Gastrocnemius medialis (tissue), 4 donors: ENCODE data around the gene FAM174C. TPM values are rescaled to one million over a fixed set of nuclear protein-coding genes. Genes with fewer than 3 reads are reported as not detected.
A peak's percentile ranks its signal among the peaks of the same experiment; 100 is the strongest.

ENCODE experiments used
- ATAC-seq, 2 donors: fragments of 150-250 bp; one replicate each; pipeline ENCODE4 v1.9.1; 2016
- DNase-seq, 2 donors: peaks; one replicate each; pipeline ENCODE4 v3.0.0-alpha.2; 2019
- H3K27ac ChIP-seq, 4 donors: fragments of 200-600 bp; sonication (generic); 1 replicate in 1 of 4; 2 replicates in 3 of 4; pipeline ENCODE4 v1.5.1; 2016 to 2018; ENCODE audit warnings: mild to moderate bottlenecking in 2 of 4, moderate library complexity in 1 of 4
- H3K27me3 ChIP-seq, 3 donors: fragments of 200-600 bp; sonication (generic) in 2 of 3; 1 replicate in 1 of 3; 2 replicates in 2 of 3; pipeline versions ENCODE4 v1.5.1 to v1.6.0; 2016 to 2019; ENCODE audit warnings: mild to moderate bottlenecking in 1 of 3, moderate library complexity in 1 of 3
- H3K36me3 ChIP-seq, 2 donors: fragments of 200-600 bp; sonication (generic) in 1 of 2; one replicate each; pipeline ENCODE4 v1.5.1; 2017 to 2018
- H3K4me1 ChIP-seq, 2 donors: fragments of 200-600 bp; sonication (generic) in 1 of 2; one replicate each; pipeline ENCODE4 v1.5.1; 2016 to 2017; ENCODE audit warnings: mild to moderate bottlenecking in 2 of 2
- H3K4me3 ChIP-seq, 4 donors: fragments of 200-600 bp; sonication (generic) in 3 of 4; 1 replicate in 1 of 4; 2 replicates in 3 of 4; pipeline ENCODE4 v1.5.1; 2016 to 2019; ENCODE audit warnings: mild to moderate bottlenecking in 2 of 4
- H3K9me3 ChIP-seq, 3 donors: fragments of 200-600 bp; sonication (generic) in 2 of 3; 1 replicate in 1 of 3; 2 replicates in 2 of 3; pipeline ENCODE4 v1.5.1; 2016 to 2019
- POLR2A ChIP-seq, 2 donors: fragments of 450-650 bp; IDR thresholded peaks; one replicate each; pipeline ENCODE4 v1.6.1; 2017; ENCODE audit warnings: antibody characterized with exemption in 2 of 2, mild to moderate bottlenecking in 2 of 2, moderate library complexity in 2 of 2
- in situ Hi-C, 4 donors: fragments of 200-750 bp; cut with MboI; loops; one replicate each; pipeline versions ENCODE4 v1.15.0 to v1.8.0; 2017; ENCODE audit warnings: low sequenced_read_pairs in 4 of 4
- intact Hi-C: fragments of 100-400 bp; cut with DNase I; formaldehyde crosslinking; loops from one replicate; pipeline ENCODE4 v1.15.1; 2023; ENCODE audit warnings: low total_unique reads
- total RNA-seq, 4 donors: library from RNA; depleted of rRNA; stranded (reverse); fragments of >200 nt; gene quantifications; one replicate each; pipeline versions ENCODE4 v1.1.0 to v1.2.3, GENCODE V29; 2016
- TF ChIP-seq, protein P1 (sequence below), 5 experiments: fragments of 450-650 bp in 3 of 5; fragments of 200-600 bp in 2 of 5; sonication (generic) in 2 of 5; IDR thresholded peaks in 4 of 5; conservative IDR thresholded peaks in 1 of 5; 1 replicate in 4 of 5; 2 replicates in 1 of 5; pipeline ENCODE4 v1.5.1; 2016 to 2019; ENCODE audit warnings: antibody characterized with exemption in 5 of 5, mild to moderate bottlenecking in 3 of 5, moderate library complexity in 3 of 5

FAM174C gene
- total RNA-seq, 4 donors from 2014 or later = 18.7 to 36.7 (median 28.7) TPM

- TF ChIP-seq, protein P1, sequence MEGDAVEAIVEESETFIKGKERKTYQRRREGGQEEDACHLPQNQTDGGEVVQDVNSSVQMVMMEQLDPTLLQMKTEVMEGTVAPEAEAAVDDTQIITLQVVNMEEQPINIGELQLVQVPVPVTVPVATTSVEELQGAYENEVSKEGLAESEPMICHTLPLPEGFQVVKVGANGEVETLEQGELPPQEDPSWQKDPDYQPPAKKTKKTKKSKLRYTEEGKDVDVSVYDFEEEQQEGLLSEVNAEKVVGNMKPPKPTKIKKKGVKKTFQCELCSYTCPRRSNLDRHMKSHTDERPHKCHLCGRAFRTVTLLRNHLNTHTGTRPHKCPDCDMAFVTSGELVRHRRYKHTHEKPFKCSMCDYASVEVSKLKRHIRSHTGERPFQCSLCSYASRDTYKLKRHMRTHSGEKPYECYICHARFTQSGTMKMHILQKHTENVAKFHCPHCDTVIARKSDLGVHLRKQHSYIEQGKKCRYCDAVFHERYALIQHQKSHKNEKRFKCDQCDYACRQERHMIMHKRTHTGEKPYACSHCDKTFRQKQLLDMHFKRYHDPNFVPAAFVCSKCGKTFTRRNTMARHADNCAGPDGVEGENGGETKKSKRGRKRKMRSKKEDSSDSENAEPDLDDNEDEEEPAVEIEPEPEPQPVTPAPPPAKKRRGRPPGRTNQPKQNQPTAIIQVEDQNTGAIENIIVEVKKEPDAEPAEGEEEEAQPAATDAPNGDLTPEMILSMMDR (IDR thresholded peaks at IDR 0.05 in 4 of 5, conservative IDR thresholded peaks at IDR 0.05 in 1 of 5) = peak; percentile 77 to 100 (median 99)
- peak; percentile 43 to 55 for TF ChIP-seq POLR2A (IDR thresholded peaks at IDR 0.05)
- peaks cover 4 to 6% (median 5%) of the 10 kb centered on the region in 3 donors for H3K27me3 ChIP-seq
- DNase-seq (peak; percentile 73 to 83), ATAC-seq (peak; percentile 13 to 20)
- peak overlapping the region; percentile 93 to 100 (median 97) for H3K27ac ChIP-seq
- no peaks in the 10 kb centered on the region for H3K36me3 ChIP-seq
- in situ Hi-C loops (no loop called here), intact Hi-C loops (loop anchor here (1.0 to 10.0 kb wide), 6 partner anchors 68 to 925 kb away; partner anchors contain the start of genes DOT1L, POLR2E and SBNO2)
- H3K9me3 ChIP-seq = no peaks in the 10 kb centered on the region
- peaks cover 40 to 56% of the 10 kb centered on the region in 2 donors for H3K4me1 ChIP-seq
- H3K4me3 ChIP-seq = peak overlapping the region; percentile 43 to 75 (median 54)
Measured at GRCh38 chr19:1239796-1240737, 35.3 kb upstream of the FAM174C start.

DNA sequence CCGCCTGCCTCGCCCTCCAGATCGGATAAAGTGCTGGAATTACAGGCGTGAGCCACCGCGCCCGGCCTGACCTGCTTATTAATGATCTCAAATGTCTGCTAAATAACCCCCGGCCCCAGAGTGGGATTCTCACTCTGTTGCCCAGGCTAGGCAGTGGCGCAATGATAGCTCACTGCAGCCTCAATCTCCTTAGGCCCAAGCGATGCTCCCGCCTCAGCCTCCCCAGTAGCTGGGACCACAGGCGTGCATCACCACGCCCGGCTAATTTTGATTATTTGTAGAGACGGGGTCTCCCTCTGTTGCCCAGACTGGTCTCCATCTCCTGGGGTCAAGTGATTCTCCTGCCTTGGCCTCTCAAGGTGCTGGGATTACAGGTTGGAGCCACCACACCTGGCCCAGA, 34.4 kb upstream of the FAM174C start:
- H3K4me1 ChIP-seq = peaks cover 46 to 62% of the 10 kb centered on the region in 2 donors
- H3K27me3 ChIP-seq = peaks cover 4 to 6% (median 5%) of the 10 kb centered on the region in 3 donors
- intact Hi-C loops = loop anchor here (1.0 to 10.0 kb wide), 7 partner anchors 20 to 924 kb away; partner anchors contain the start of genes DOT1L, POLR2E and SBNO2
- in situ Hi-C loops = no loop called here
- H3K4me3 ChIP-seq = peak overlapping the region; percentile 54 to 97 (median 78)
- H3K36me3 ChIP-seq = no peaks in the 10 kb centered on the region
- DNase-seq = no peak
- H3K27ac ChIP-seq = peak overlapping the region; percentile 93 to 100 (median 97)
- TF ChIP-seq, protein P1 (IDR thresholded peaks at IDR 0.05 in 4 of 5, conservative IDR thresholded peaks at IDR 0.05 in 1 of 5) = no peak
- H3K9me3 ChIP-seq = no peaks in the 10 kb centered on the region
- ATAC-seq = no peak

DNA sequence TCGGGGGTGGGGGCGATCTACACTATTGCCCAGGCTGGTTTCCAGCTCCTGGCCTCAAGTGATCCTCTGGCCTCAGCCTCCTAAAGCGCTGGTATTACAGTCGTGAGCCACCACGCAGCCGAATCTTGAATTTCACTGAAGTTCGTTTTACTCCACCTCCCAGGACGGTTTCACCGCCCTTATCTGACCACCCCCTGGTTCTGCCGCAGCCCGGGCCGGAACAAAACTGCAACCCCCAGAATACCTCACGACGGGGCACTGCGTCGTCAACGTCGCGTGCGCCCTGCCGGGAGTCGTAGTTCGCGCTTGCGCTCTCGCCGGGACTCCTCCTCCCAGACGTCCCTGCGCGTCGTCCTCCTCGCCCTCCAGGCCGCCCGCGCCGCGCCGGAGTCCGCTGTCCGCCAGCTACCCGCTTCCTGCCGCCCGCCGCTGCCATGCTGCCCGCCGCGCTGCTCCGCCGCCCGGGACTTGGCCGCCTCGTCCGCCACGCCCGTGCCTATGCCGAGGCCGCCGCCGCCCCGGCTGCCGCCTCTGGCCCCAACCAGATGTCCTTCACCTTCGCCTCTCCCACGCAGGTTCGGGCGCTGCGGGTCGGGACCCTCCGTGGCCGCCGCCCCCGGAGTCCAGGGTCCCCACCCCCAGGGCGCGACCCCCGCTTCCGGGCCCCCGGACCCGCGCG, 33.8 kb upstream of the FAM174C start, which contains the start of gene ATP5F1D:
ATP5F1D (plus strand) TSS at position 335 of the 679 bp plus-strand sequence; CDS start at position 435, 100 bp downstream.
- DNase-seq = peak; percentile 93 to 94
- Histone ChIP-seq H3K4me3 (peak within 1 kb of the TSS; percentile 75 to 97 (median 81)), H3K27ac (peak within 1 kb of the TSS; percentile 93 to 100 (median 97)), H3K36me3 (no peaks in the 10 kb centered on the region), H3K4me1 (peaks cover 52 to 67% of the 10 kb centered on the region in 2 donors), H3K27me3 (peaks cover 0 to 5% (median 0%) of the 10 kb centered on the region in 3 donors), H3K9me3 (no peaks in the 10 kb centered on the region)
- intact Hi-C loops = loop anchor here (1.0 to 10.0 kb wide), 6 partner anchors 20 to 923 kb away; partner anchors contain the start of genes DOT1L, POLR2E and SBNO2
- TF ChIP-seq POLR2A (IDR thresholded peaks at IDR 0.05) = peak; percentile 97 to 98
- TF ChIP-seq, protein P1 (IDR thresholded peaks at IDR 0.05 in 4 of 5, conservative IDR thresholded peaks at IDR 0.05 in 1 of 5) = no peak
- in situ Hi-C loops = no loop called here
- ATAC-seq = peak; percentile 37 to 48
